ENCODE data around the gene GAS7.

The GAS7 gene

DNA sequence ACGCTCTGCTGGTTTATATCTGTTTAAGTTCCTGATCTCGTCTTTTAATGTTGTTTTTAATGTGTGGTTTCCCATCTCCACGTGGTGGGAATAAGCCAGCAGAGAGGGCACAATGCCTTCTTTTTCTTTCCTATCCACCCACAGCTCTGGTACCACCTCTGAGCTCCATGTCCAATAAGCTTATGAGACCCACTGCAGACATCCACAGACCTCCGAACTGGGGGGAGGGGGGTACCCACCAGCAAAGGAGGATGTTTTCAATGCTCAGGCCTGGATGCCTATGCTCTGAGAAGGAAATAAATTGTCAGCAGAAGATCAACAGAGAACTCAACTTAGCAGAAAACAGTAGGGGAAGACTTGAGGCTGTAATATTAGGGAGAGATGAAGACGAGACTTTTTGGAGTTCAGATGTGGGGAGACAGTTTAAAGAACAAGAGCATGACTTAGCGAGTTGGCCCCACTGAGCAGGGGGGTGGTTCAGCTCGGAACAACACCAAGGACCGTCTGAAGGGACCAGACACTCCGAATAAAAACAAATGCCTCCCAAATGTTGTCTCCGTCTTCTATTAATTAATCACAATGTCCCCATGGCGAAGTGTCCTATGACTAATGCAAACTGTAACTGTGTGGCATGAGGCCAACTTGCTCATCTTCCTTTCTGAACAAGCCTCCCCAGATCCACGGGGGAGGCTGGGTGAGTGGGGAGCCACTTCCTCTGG lies 62.7 kb downstream of the GAS7 start:
- ChIA-PET CTCF (interaction anchor here (0.9 kb wide), 1 partner anchor 11 kb away, joined by 3 read pairs; no protein-coding TSS in a partner anchor), POLR2A (interaction anchor here (0.7 to 1.4 kb wide), 2 partner anchors 8 to 569 kb away, joined by 3 to 11 read pairs; no protein-coding TSS in a partner anchor)
- TF ChIP-seq, protein P1, sequence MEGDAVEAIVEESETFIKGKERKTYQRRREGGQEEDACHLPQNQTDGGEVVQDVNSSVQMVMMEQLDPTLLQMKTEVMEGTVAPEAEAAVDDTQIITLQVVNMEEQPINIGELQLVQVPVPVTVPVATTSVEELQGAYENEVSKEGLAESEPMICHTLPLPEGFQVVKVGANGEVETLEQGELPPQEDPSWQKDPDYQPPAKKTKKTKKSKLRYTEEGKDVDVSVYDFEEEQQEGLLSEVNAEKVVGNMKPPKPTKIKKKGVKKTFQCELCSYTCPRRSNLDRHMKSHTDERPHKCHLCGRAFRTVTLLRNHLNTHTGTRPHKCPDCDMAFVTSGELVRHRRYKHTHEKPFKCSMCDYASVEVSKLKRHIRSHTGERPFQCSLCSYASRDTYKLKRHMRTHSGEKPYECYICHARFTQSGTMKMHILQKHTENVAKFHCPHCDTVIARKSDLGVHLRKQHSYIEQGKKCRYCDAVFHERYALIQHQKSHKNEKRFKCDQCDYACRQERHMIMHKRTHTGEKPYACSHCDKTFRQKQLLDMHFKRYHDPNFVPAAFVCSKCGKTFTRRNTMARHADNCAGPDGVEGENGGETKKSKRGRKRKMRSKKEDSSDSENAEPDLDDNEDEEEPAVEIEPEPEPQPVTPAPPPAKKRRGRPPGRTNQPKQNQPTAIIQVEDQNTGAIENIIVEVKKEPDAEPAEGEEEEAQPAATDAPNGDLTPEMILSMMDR (IDR thresholded peaks at IDR 0.05; ENCODE audit: insufficient read depth, low read length, missing control alignments), result no peak
- no peak for DNase-seq (ENCODE audit: low read depth, low spot score)
- no peak overlapping the region for H3K4me3 ChIP-seq (ENCODE audit: low read depth, low read length)

DNA sequence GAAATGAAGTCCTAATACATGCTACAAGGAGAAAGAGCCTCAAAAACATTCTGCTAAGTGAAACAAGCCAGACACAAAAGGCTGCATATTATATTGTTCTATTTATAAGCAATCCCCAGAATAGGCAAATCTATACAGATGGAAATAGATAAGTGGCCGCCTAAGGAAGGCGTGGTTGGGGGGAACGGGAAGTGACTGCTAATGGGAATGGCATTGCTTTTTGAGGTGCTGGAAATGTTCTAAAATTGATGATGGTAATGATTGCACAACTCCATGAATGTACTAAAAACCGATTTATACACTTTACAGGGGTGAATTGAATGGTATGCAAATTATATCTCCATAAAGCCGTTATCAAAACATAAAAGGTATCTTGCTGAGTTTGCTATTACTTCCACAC lies 67.7 kb downstream of the GAS7 start:
- TF ChIP-seq, protein P1 (IDR thresholded peaks at IDR 0.05; ENCODE audit: insufficient read depth, low read length, missing control alignments), result no peak
- POLR2A ChIA-PET, result no interaction called here
- no peak for DNase-seq (ENCODE audit: low read depth, low spot score)
- CTCF ChIA-PET, result no interaction called here
- no peak overlapping the region for H3K4me3 ChIP-seq (ENCODE audit: low read depth, low read length)

DNA sequence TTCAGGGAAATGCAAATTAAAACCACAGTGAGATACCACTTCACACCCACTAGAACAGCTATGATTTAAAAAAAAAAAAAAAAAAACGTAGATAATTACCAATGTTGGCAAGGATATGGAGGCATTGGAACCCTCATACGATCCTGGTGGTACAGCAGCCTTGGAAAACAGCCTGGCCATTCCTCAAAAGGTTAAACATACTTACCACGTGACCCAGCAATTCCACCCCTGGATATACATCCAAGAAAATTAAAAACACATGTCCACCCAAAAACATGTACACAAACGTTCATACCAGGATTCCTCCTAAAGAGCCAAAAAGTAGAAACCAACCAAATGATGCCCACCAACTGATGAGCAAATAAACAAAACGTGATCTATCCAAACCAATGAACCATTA lies 68.1 kb downstream of the GAS7 start:
- ChIA-PET CTCF (no interaction called here), POLR2A (no interaction called here)
- H3K4me3 ChIP-seq (ENCODE audit: low read depth, low read length), result no peak overlapping the region
- TF ChIP-seq, protein P1 (IDR thresholded peaks at IDR 0.05; ENCODE audit: insufficient read depth, low read length, missing control alignments), result no peak
- DNase-seq (ENCODE audit: low read depth, low spot score), result peak; percentile 72

DNA sequence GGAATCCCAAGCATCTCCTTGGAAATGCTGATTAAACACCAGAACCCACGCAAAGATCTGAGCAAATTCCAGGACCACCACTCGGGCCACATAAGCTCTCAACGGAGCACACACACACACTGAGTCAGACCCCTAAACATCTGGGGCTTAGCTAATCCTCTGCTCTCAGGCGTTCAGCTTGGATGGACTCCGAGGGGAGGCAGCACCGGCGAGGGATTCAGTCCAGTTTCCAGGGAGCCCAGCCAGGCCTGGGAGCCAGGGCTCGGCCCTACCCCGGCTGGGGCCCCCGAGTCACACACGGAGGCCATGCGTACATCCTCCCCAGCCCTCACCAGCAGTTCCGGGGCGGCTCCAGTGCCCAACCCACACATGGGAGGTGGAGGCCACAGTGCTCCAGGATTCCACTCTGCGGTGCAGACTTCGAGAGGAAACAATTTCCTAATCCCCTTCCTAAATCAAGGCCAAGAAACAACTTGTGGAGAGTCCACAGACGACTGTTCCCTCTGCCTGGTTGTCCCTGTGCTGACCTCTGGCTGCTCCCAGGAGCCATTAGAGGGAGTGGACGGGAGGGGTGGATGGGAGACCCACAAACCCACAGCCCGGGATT lies 70.5 kb downstream of the GAS7 start:
- ChIA-PET CTCF (interaction anchor here (1.1 to 2.3 kb wide), 3 partner anchors 13 to 99 kb away, joined by 4 to 8 read pairs (median 5); no protein-coding TSS in a partner anchor), POLR2A (interaction anchor here (0.6 to 4.5 kb wide), 8 partner anchors 9 to 166 kb away, joined by 3 to 38 read pairs (median 4); partner anchors contain the start of gene GAS7)
- peak overlapping the region; percentile 12; the same call in 1 of the 2 replicates for H3K4me3 ChIP-seq (ENCODE audit: low read depth, low read length)
- TF ChIP-seq, protein P1 (IDR thresholded peaks at IDR 0.05; ENCODE audit: insufficient read depth, low read length, missing control alignments), result peak; percentile 7
- peak; percentile 94 for DNase-seq (ENCODE audit: low read depth, low spot score)

DNA sequence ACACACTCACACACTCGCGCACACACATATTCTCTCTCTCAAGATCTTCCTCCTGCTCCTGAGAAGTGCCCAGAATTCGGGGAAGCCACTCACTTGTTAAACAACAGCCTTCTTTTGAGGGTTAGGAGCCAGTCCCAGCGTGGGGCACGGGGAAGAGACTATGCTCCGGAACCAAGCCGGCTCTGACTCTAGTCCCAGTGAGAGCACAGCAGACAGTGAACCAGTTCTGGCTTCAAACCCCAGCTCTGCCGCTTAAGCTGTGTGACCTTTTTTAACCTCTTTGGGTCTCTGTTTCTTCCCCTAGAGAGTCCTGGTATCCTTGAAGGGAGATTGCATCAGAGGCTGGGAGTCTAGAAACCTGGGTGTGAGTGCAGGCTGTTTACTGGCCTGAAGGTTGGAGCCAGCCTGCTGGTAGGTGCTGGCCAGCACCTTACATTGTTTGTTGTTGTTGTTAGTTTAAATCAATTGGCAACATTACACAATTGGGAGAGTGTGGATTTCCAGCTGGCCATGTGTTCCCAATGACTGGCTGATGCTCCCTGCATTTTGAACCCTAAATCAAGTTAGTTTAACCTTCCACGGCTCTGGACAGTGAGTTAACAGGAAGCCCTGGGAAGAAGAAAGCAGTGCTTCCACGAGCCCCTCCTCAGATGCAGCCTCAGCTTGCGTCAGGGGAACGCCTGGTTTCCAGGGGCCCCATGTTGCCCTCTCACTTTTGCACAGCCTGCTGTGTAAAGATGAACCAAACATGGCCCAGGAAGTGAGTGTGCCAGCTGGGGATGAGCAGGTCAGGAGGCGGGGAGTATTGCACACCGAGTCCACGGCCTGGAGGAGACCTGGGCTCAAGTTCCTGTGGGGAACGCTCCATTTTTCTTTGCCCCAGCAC lies 71.5 kb downstream of the GAS7 start:
- ChIA-PET CTCF (interaction anchor here (1.0 to 2.3 kb wide), 4 partner anchors 12 to 159 kb away, joined by 3 to 8 read pairs (median 4); no protein-coding TSS in a partner anchor), POLR2A (interaction anchor here (0.7 to 4.5 kb wide), 6 partner anchors 10 to 72 kb away, joined by 3 to 38 read pairs (median 4); partner anchors contain the start of gene GAS7)
- H3K4me3 ChIP-seq (ENCODE audit: low read depth, low read length), result no peak overlapping the region
- TF ChIP-seq, protein P1 (IDR thresholded peaks at IDR 0.05; ENCODE audit: insufficient read depth, low read length, missing control alignments), result no peak
- no peak for DNase-seq (ENCODE audit: low read depth, low spot score)
